Mammary epithelial cell (primary cell): ENCODE results near the gene CDKAL1.

ENCODE experiments used
- CTCF ChIP-seq, 2 donors: IDR thresholded peaks in 1 of 2; conservative IDR thresholded peaks in 1 of 2; 2 replicates each; pipeline ENCODE4 v1.5.1; 2011 to 2012; ENCODE audit warnings: inconsistent platforms in 2 of 2, low read length in 2 of 2, mild to moderate bottlenecking in 2 of 2, control low read depth in 1 of 2, low read depth in 1 of 2; ENCODE audit not compliant: insufficient read depth in 1 of 2; ENCODE audit errors: extremely low read depth in 1 of 2
- EZH2 ChIP-seq: IDR thresholded peaks from 2 replicates; pipeline ENCODE4 v1.6.1; 2012; ENCODE audit warnings: low read length, inconsistent platforms, borderline replicate concordance

- TF ChIP-seq CTCF (conservative IDR thresholded peaks at IDR 0.05 in 1 of 2, IDR thresholded peaks at IDR 0.05 in 1 of 2; ENCODE audit: extremely low read depth in 1 of 2, insufficient read depth in 1 of 2, low read depth in 1 of 2, low read length in 2 of 2): no peak
- TF ChIP-seq EZH2: no peak
These were observed 345.3 kb downstream of the CDKAL1 start for GRCh38 chr6:20879526-20879925.
